ENCODE measurements around the gene VANGL1. TPM values are rescaled to one million over a fixed set of nuclear protein-coding genes. Genes with fewer than 3 reads are reported as not detected.

VANGL1 gene
- total RNA-seq (4.9 TPM), polyA plus RNA-seq (ENCODE audit: insufficient read depth in 1 of 8, insufficient read length in 8 of 8, low replicate concordance in 1 of 8) (10 to 100 TPM in 1 of 8 donors, 1 to 10 TPM in 7; 5.2 to 10.2 (median 7.5) TPM)
- long read RNA-seq, donor 1, full-length matches to known transcripts, result 1 of 1 reads
- long read RNA-seq, donor 1, partial matches to known transcripts, result 0 of 1 reads
- long read RNA-seq, donor 1, other reads (novel, unspliced or antisense), result 0 of 1 reads
- long read RNA-seq, donor 2, full-length matches to known transcripts, result 1 of 1 reads
- long read RNA-seq, donor 2, partial matches to known transcripts, result 0 of 1 reads
- long read RNA-seq, donor 2, other reads (novel, unspliced or antisense), result 0 of 1 reads
- long read RNA-seq, donor 3, full-length matches to known transcripts, result 2 of 2 reads
- long read RNA-seq, donor 3, partial matches to known transcripts, result 0 of 2 reads
- long read RNA-seq, donor 3, other reads (novel, unspliced or antisense), result 0 of 2 reads
- long read RNA-seq, donor 4, result 0 reads
- long read RNA-seq, donor 5, full-length matches to known transcripts, result 8 of 8 reads
- long read RNA-seq, donor 5, partial matches to known transcripts, result 0 of 8 reads
- long read RNA-seq, donor 5, other reads (novel, unspliced or antisense), result 0 of 8 reads
- long read RNA-seq, donor 6, full-length matches to known transcripts, result 3 of 3 reads
- long read RNA-seq, donor 6, partial matches to known transcripts, result 0 of 3 reads
- long read RNA-seq, donor 6, other reads (novel, unspliced or antisense), result 0 of 3 reads
- long read RNA-seq, donor 7, full-length matches to known transcripts, result 4 of 496 reads
- long read RNA-seq, donor 7, partial matches to known transcripts, result 221 of 496 reads
- long read RNA-seq, donor 7, other reads (novel, unspliced or antisense), result 271 of 496 reads
- long read RNA-seq, donor 8, full-length matches to known transcripts, result 2 of 2 reads
- long read RNA-seq, donor 8, partial matches to known transcripts, result 0 of 2 reads
- long read RNA-seq, donor 8, other reads (novel, unspliced or antisense), result 0 of 2 reads
- long read RNA-seq, donor 9, result 0 reads
- long read RNA-seq, donor 10, full-length matches to known transcripts, result 4 of 4 reads
- long read RNA-seq, donor 10, partial matches to known transcripts, result 0 of 4 reads
- long read RNA-seq, donor 10, other reads (novel, unspliced or antisense), result 0 of 4 reads
- long read RNA-seq, donor 11, full-length matches to known transcripts, result 2 of 2 reads
- long read RNA-seq, donor 11, partial matches to known transcripts, result 0 of 2 reads
- long read RNA-seq, donor 11, other reads (novel, unspliced or antisense), result 0 of 2 reads

DNA sequence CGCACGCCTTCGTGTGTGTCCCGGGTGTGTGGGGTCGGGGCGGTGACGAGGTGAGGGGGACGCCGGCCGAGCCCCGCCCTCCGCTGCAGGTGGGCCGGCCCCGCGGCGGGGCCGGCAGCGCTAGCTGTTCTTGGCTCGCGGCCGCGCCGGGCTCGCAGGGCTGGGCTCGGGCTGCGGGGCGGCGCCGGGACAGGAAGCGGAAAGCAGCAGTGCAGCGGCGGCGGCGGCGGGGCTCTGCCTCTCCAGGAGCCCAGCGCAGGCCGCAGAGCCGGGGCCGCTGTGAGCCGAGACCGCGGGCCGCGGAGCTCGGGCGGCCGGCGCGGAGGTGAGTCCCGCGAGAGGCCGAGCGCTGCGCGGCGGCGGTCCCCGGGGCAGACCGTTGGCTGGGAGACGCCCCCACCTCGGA, at the start of gene VANGL1:
VANGL1 (plus strand) TSS at position 209 of the 406 bp plus-strand sequence. CDS start 9,444 bp downstream, outside the sequence.
- under 1% methylated on average over 61 of the region's 61 CpGs for WGBS (ENCODE audit: insufficient coverage)
- H3K4me3 ChIP-seq (ENCODE audit: low read length), result peak within 1 kb of the TSS; percentile 77
- H3K36me3 ChIP-seq (ENCODE audit: control insufficient read depth, insufficient read depth, low read length), result no peaks in the 10 kb centered on the region
- peak within 1 kb of the TSS; percentile 62 for H3K27ac ChIP-seq (ENCODE audit: low read length)
- H3K4me1 ChIP-seq (ENCODE audit: control insufficient read depth, insufficient read depth, low read length), result no peaks in the 10 kb centered on the region
- peak; percentile 81 for DNase-seq
- H3K27me3 ChIP-seq (ENCODE audit: control insufficient read depth, insufficient read depth, low read length), result peaks cover 4% of the 10 kb centered on the region
- H3K9me3 ChIP-seq (replicated peaks; ENCODE audit: control insufficient read depth, low read depth, low read length), result peaks cover 3% of the 10 kb centered on the region

DNA sequence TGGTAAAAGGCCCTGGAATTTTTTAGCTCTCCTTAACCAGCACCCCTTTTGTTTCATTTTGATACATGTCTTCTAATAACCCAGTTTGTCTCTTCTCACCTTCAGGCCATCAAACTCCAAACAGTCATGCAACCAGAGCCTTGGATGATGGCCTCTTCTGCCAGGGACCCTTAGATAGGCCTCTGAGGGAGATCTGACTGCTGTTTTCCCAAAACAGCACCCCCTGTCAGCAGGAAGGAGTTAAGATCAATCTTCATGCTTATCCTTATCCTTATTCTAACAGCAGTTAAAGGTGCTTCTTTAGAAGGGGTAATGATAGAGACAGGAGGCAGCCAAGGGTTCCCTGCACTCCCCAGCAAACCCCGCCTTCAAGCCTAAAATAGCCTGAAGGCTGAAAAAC, 49.5 kb upstream of the VANGL1 start:
- WGBS (ENCODE audit: insufficient coverage), result 100% methylated on average over 1 of the region's 1 CpG
- no peaks in the 10 kb centered on the region for H3K27me3 ChIP-seq (ENCODE audit: control insufficient read depth, insufficient read depth, low read length)

DNA sequence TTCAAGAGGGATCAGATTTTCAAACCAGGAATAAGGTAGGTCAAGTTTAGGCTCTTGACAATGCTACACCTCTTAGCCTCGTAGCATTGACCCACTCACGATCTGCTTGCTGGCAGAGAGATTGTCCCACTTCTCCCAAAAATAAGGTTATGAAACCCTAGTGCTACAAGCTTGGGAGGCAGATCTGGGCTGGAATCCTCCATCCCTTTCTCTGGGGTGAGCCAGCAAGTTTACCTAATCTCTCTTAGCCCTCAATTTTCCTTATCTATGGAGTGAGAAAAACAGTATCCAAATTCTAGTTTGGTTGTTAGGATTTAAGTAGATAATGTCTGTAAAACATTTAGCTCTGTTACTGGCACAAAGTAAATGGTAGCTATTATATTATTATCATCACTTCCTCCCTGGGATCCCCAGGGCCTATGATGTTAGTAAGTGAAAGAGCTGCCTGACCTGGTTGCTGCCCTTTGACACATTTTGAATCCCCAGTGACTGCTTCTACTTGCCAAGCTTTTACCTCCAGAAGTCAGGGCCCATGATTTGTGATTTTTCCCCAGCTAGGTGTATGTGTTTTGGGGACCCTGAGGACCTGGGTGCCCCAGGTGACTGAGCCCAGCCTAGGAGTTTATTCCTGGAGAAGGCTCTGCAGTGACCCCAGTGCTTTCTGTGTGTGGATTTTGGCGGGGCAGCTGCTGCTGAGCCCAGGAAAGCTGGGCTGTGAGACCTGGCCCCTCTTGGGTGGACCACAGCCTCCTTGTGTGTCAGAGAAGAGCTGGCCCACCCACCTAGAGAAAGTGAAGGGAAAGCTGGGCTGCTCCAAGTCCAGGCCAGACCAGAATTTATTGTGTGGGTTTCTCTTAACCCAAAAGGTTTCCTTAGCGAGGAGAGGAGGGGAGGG, 48.2 kb upstream of the VANGL1 start:
- peak; percentile 32 for DNase-seq
- Histone ChIP-seq H3K9me3 (replicated peaks; ENCODE audit: control insufficient read depth, low read depth, low read length) (peaks cover 6% of the 10 kb centered on the region), H3K4me1 (ENCODE audit: control insufficient read depth, insufficient read depth, low read length) (peaks cover 11% of the 10 kb centered on the region), H3K36me3 (ENCODE audit: control insufficient read depth, insufficient read depth, low read length) (no peaks in the 10 kb centered on the region), H3K4me3 (ENCODE audit: low read length) (no peak overlapping the region), H3K27me3 (ENCODE audit: control insufficient read depth, insufficient read depth, low read length) (no peaks in the 10 kb centered on the region), H3K27ac (ENCODE audit: low read length) (no peak overlapping the region)
- WGBS (ENCODE audit: insufficient coverage), result 58% methylated on average over 2 of the region's 4 CpGs

More for the DNA sequence above, 49.5 kb upstream of the VANGL1 start:
- Histone ChIP-seq H3K36me3 (ENCODE audit: control insufficient read depth, insufficient read depth, low read length) (no peaks in the 10 kb centered on the region), H3K4me1 (ENCODE audit: control insufficient read depth, insufficient read depth, low read length) (peaks cover 11% of the 10 kb centered on the region), H3K27ac (ENCODE audit: low read length) (no peak overlapping the region), H3K9me3 (replicated peaks; ENCODE audit: control insufficient read depth, low read depth, low read length) (peaks cover 16% of the 10 kb centered on the region), H3K4me3 (ENCODE audit: low read length) (no peak overlapping the region)
- DNase-seq, result no peak

DNA sequence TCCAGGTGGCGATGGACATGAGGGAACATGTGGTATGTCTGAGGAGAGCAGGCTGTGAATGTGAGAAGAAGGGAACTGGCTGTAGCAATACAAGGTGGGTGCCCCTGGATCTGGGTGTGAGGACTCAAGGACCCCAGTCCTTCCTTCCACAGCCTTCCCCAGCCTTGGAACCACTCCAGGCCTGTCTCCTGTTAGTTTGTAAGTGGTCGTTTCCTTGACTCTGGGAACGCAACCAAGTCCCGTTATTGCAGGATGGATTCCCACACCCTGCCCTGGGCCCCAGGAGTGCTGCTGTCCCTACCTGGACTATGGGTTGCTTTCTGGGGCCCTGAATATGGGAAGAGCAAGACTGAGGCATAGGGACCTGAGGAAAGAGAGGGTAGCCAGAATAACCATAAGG, 47.2 kb upstream of the VANGL1 start:
- no peaks in the 10 kb centered on the region for H3K36me3 ChIP-seq (ENCODE audit: control insufficient read depth, insufficient read depth, low read length)
- DNase-seq, result peak; percentile 22
- H3K4me1 ChIP-seq (ENCODE audit: control insufficient read depth, insufficient read depth, low read length), result peaks cover 11% of the 10 kb centered on the region
- H3K27ac ChIP-seq (ENCODE audit: low read length), result no peak overlapping the region
- peaks cover 3% of the 10 kb centered on the region for H3K9me3 ChIP-seq (replicated peaks; ENCODE audit: control insufficient read depth, low read depth, low read length)
- 50% methylated on average over 3 of the region's 4 CpGs for WGBS (ENCODE audit: insufficient coverage)
- H3K4me3 ChIP-seq (ENCODE audit: low read length), result no peak overlapping the region
- H3K27me3 ChIP-seq (ENCODE audit: control insufficient read depth, insufficient read depth, low read length), result no peaks in the 10 kb centered on the region

DNA sequence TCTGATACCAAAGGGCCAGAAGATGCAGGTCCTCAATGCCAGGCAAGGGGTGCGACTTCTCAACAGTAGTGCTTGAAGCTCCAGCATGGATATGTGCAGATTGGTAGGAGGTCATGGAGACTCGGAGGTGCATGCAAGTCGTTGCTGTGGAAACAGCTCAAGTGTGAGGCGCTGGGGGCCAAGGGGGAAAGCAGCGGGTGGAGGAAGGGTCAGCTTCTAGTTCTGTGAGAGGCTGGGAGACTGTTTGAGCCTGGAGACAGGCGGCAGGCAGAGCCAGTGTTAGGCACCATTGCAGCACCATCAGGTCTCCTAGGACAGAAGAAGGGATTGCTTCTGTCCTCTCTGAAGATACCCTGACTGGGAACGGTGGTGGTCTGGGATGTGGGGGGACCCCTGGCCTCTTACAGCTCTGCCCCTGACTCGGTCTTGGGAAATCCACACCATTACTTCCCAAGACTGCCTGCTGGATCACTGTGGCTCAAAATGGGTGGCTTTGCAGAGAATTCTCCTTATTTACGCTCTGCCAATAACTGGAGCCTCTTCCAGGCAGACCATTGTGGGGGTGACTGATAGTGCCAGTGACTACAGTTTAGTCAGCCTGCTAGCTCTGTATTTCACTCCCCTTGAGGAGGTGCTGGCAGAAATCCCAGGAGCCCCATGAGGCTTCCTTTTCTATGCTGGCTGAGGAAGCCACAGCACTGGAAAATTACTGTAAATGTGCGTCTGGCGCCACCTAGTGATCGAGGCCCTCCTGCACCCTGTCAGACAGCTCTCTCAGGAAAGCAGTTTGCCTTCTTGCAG, 46.3 kb upstream of the VANGL1 start:
- H3K27me3 ChIP-seq (ENCODE audit: control insufficient read depth, insufficient read depth, low read length), result no peaks in the 10 kb centered on the region
- no peak overlapping the region for H3K27ac ChIP-seq (ENCODE audit: low read length)

DNA sequence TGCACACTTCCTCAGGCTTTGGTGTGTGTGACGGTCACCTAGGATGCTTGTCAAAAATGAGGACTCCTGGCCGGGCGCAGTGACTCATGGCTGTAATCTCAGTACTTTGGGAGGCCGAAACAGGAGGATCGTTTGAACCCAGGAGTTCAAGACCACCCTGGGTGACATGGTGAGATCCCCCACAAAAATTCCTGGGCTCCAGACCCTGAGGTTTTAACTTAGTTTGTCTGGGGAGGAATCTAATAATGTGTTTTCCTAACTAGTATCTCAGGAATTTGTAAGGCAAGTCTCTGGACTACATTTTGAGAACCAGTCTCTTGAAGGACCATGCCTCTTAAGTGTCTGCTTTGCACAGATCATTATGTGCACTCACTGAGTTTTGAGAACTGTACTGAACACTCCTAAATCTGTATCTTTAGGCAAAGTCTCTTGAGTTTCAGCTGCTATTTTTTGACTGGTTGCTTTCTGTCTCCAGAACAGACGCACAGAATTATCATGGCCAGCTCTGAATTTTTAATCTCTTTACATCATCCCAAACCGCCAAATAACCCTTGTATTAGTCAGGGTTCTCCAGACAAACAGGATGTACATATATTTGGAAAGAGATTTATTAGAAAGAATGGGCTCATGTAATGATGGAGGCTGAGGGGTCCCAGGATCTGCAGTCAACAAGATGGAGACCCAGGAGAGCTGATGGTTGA, 45.5 kb upstream of the VANGL1 start:
- no peak overlapping the region for H3K4me3 ChIP-seq (ENCODE audit: low read length)
- peaks cover 1% of the 10 kb centered on the region for H3K9me3 ChIP-seq (replicated peaks; ENCODE audit: control insufficient read depth, low read depth, low read length)
- peaks cover 11% of the 10 kb centered on the region for H3K4me1 ChIP-seq (ENCODE audit: control insufficient read depth, insufficient read depth, low read length)
- WGBS (ENCODE audit: insufficient coverage), result 18% methylated on average over 6 of the region's 7 CpGs
- no peak overlapping the region for H3K27ac ChIP-seq (ENCODE audit: low read length)
- no peaks in the 10 kb centered on the region for H3K27me3 ChIP-seq (ENCODE audit: control insufficient read depth, insufficient read depth, low read length)
- DNase-seq, result no peak
- H3K36me3 ChIP-seq (ENCODE audit: control insufficient read depth, insufficient read depth, low read length), result no peaks in the 10 kb centered on the region

More for the DNA sequence above, 46.3 kb upstream of the VANGL1 start:
- Histone ChIP-seq H3K4me3 (ENCODE audit: low read length) (no peak overlapping the region), H3K36me3 (ENCODE audit: control insufficient read depth, insufficient read depth, low read length) (no peaks in the 10 kb centered on the region), H3K9me3 (replicated peaks; ENCODE audit: control insufficient read depth, low read depth, low read length) (peaks cover 3% of the 10 kb centered on the region), H3K4me1 (ENCODE audit: control insufficient read depth, insufficient read depth, low read length) (peaks cover 11% of the 10 kb centered on the region)
- 46% methylated on average over 7 of the region's 12 CpGs for WGBS (ENCODE audit: insufficient coverage)
- DNase-seq, result peak; percentile 93

DNA sequence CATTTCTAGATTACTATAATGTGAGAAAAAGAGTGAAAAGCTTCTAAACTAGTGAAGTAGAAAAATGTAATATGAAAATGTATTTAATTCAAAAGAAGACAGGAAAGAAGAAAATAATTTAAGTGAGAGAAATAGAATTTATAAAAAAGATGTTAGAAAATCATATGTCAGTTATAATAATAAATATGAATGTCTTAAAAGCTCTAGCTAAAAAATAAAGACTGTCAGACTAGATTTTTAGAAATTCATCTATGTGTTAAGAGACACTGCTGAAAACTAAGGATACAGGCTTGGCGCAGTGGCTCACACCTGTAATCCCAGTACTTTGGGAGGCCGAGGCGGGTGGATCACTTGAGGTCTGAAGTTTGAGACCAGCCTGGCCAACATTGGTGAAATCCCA, 37.3 kb upstream of the VANGL1 start:
- H3K27ac ChIP-seq (ENCODE audit: low read length), result no peak overlapping the region
- H3K27me3 ChIP-seq (ENCODE audit: control insufficient read depth, insufficient read depth, low read length), result no peaks in the 10 kb centered on the region
- H3K36me3 ChIP-seq (ENCODE audit: control insufficient read depth, insufficient read depth, low read length), result no peaks in the 10 kb centered on the region
- DNase-seq, result no peak
- H3K4me3 ChIP-seq (ENCODE audit: low read length), result no peak overlapping the region
- 90% methylated on average over 3 of the region's 3 CpGs for WGBS (ENCODE audit: insufficient coverage)
- H3K9me3 ChIP-seq (replicated peaks; ENCODE audit: control insufficient read depth, low read depth, low read length), result no peaks in the 10 kb centered on the region
- no peaks in the 10 kb centered on the region for H3K4me1 ChIP-seq (ENCODE audit: control insufficient read depth, insufficient read depth, low read length)

DNA sequence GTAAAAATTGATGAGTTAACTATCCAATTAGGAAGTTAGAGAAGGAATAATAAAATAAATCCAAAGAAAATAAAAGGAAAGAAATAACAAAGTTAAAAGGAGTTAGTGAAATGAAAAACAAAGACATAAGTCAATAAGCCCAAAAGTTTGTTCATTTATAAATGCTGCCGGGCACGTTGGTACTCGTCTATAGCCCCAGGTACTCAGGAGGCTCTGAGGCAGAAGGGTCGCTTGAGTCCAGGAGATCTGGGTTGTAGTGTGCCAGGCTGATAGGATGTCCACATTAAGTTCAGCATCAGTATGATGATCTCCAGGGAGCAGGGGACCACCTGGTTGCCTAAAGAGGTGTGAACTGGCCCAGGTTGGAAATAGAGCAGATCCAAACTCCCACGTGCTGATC, 35.5 kb upstream of the VANGL1 start:
- H3K4me1 ChIP-seq (ENCODE audit: control insufficient read depth, insufficient read depth, low read length), result no peaks in the 10 kb centered on the region
- DNase-seq, result no peak
- WGBS (ENCODE audit: insufficient coverage), result 82% methylated on average over 5 of the region's 5 CpGs

More for the DNA sequence above, 35.5 kb upstream of the VANGL1 start:
- H3K9me3 ChIP-seq (replicated peaks; ENCODE audit: control insufficient read depth, low read depth, low read length), result no peaks in the 10 kb centered on the region
- no peaks in the 10 kb centered on the region for H3K27me3 ChIP-seq (ENCODE audit: control insufficient read depth, insufficient read depth, low read length)
- no peaks in the 10 kb centered on the region for H3K36me3 ChIP-seq (ENCODE audit: control insufficient read depth, insufficient read depth, low read length)
- H3K4me3 ChIP-seq (ENCODE audit: low read length), result no peak overlapping the region
- no peak overlapping the region for H3K27ac ChIP-seq (ENCODE audit: low read length)

Data from muscle of leg (tissue), 16 donors.